Measurements from ENCODE around the gene SHB.

DNA sequence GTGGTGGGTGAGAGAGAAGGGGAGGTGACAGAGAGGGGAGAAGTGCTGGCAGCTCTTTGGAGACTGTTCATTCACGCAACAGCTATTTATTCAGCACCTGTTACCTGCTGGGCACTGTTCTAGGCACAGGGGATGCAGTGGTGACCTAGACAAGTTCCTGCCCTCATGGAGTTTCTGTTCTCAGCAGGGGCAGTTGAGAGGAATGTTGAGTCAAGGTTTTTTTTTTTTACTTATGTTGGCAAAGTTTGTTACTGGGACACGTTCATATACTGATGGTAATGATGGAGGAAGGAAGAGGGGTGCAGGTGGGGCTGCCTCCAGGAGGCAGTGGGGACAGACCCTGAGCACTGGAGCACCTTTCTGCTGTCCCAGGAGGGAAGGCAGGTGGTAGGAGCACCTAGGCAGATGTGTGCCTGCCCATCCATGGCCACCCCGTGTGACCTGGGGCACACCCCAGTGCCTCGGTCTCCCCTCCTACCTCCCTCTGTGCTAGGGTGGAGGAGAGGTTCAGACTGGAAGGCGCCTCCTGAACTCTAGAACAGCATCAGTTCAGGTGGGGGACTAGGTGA lies 115.7 kb downstream of the SHB start:
- TF ChIP-seq CTCF (conservative IDR thresholded peaks at IDR 0.05; ENCODE audit: low read depth, low read length) (no peak), EZH2 (IDR thresholded peaks at IDR 0.05; ENCODE audit: low read length, unreplicated experiment) (no peak)
